AG08395 (cell line): ENCODE results near the gene PRSS3.
"Not testable (repeated sequence)": the region's sequence is repeated elsewhere in the genome, so short reads cannot be mapped to it uniquely, and the experiment has no call there.

Experiments used
- DNase-seq: peaks from one replicate; pipeline ENCODE4 v3.0.0; 2012; ENCODE audit warnings: mixed read lengths, low spot score

PRSS3 gene

GRCh38 chr9:33786681-33787080 lies 8.7 kb upstream of the PRSS3 start:
- DNase-seq: no peak

GRCh38 chr9:33787839-33788238 lies 7.5 kb upstream of the PRSS3 start:
- no peak for DNase-seq

DNA sequence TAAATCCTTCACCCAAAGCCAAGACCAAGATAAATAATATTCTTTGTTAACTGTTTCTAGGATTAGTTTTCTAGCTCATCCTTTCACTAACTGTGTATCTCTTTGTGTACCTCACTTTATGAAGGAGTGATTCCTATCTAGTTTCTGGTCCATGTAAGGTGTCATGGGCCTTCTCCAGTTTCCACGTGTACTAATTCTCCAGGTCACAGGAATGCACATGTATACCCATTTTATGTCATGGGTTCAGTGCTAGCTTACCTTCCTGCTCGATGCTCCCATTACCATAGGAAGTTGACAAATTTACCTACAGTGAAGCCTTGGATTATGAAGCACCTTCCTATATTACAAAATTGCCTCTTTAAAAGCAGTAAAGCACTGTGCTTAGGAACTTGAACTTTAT lies 5.9 kb upstream of the PRSS3 start:
- not testable (repeated sequence) for DNase-seq

GRCh38 chr9:33791117-33791516 lies 4.2 kb upstream of the PRSS3 start:
- DNase-seq: no peak

GRCh38 chr9:33793496-33793895 lies 1.9 kb upstream of the PRSS3 start:
- not testable (repeated sequence) for DNase-seq

DNA sequence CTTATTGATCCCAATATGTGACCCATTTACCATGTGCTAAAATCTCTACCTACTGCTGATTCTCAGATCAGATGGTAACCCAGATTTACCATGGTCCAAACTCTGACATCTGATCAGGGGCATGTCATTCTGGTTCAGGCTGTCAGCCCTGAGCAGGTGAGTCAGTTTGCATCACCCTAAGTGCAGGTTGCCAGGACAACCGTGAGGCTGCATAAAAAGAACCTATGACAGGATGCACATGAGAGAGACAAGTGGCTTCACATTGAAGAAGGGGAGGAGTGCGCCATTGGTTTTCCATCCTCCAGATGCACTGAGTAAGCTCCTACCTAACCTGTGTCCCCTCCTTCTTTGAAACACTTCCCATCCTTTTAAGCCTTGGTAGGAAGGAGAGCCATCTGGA lies 801 bp upstream of the PRSS3 start:
- no peak for DNase-seq

GRCh38 chr9:33795819-33796218 lies 458 bp downstream of the PRSS3 start:
- no peak for DNase-seq

DNA sequence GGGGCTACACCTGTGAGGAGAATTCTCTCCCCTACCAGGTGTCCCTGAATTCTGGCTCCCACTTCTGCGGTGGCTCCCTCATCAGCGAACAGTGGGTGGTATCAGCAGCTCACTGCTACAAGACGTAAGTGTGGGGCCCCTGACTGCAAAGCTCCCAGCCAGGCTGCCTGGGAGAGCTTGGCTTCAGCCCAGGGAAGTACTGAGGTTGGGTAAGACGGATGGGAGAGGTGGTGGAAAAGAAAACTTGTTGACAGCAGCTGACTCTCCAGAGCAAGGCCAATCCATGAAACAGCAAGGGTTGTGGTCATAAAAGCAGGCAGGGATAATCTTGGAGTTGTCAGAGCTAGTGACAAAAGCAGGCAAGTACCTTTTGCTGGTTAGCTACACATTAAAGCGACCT lies 1.3 kb downstream of the PRSS3 start:
- not testable (repeated sequence) for DNase-seq

DNA sequence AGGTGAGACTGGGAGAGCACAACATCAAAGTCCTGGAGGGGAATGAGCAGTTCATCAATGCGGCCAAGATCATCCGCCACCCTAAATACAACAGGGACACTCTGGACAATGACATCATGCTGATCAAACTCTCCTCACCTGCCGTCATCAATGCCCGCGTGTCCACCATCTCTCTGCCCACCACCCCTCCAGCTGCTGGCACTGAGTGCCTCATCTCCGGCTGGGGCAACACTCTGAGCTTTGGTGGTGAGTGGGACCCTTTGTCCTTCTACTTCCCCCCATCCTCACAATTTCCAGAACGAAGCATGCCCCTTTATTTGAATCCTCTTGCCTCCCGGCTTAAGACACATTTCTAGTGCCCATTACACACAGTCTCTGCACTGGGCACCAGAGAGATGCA lies 2.5 kb downstream of the PRSS3 start:
- no peak for DNase-seq

DNA sequence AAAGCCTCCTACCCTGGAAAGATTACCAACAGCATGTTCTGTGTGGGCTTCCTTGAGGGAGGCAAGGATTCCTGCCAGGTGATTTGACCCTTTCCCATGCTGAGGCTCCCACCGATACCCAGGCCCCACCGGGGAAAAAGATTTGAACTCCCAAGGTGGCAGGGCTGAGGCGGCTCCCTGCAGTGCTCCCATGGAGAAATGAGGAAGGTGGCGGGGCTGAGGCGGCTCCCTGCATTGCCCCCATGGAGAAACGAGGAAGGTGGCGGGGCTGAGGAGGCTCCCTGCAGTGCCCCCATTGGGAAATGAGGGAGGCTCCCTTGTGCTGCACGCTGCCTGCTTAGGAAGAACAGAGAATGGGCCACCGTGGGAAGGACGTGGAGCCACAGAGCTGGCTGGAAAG lies 3.2 kb downstream of the PRSS3 start:
- DNase-seq: no peak

DNA sequence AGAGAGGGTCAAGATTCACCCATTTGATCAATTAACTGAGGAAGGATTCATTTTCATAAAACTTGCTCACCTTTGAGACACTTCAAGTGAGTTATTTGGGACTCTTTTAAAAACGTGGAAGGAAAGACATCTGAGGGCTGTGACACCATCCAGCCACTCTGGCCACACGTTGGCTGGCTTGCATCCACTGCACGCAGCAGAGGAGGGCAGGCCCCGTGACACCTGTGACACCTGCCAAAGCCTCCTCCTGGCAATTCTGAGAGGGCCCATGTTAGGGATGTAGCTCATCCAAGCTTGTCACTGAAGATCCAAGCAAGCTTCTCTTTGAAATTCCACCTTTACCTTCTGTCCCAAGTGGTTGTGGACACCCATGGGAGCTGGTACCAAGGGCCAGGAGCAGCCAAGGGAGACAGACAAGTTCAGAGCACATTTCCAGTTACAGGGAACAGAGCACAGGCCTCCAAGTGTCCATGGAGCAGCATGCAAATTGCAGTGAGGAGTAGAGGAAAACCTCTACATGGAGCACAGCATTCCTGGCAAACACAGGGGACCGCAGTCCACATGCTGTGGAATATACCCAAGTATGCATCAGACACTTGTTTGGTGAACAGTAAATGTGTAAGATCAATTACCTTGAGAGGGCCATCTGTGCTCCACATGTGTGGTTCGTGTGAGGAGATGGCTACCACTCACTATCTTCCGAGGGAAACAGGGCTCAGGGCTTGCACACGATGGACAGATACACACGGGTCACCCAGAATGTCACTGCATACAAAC lies 4.8 kb downstream of the PRSS3 start:
- DNase-seq: peak; percentile 8

- no peak for DNase-seq
Observed at GRCh38 chr9:33800886-33801285, 5.5 kb downstream of the PRSS3 start.

- DNase-seq: not testable (repeated sequence)
Observed at GRCh38 chr9:33801943-33802500, 6.7 kb downstream of the PRSS3 start.

- DNase-seq: not testable (repeated sequence)
Observed at GRCh38 chr9:33804196-33804595, 8.8 kb downstream of the PRSS3 start.

- DNase-seq: not testable (repeated sequence)
Observed at GRCh38 chr9:33807156-33807555, 11.8 kb downstream of the PRSS3 start.

DNA sequence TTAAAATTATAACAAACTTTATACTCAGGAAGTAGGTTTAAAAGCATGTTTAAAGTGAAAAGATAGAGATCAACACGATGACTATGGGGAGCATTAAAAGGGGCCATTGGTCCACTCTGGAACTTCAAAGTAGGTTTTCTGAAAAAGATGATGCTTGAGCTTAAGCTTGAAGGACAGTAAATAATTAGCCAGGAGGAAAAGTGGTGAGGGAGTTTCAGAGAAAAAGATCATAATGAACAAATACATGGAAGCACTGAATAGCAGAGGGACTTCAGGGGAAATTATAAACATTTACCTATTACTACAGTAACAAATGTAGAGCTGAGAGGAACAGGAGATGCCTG lies 13.6 kb downstream of the PRSS3 start:
- DNase-seq: not testable (repeated sequence)

GRCh38 chr9:33809506-33809905 lies 14.1 kb downstream of the PRSS3 start:
- DNase-seq: no peak

DNA sequence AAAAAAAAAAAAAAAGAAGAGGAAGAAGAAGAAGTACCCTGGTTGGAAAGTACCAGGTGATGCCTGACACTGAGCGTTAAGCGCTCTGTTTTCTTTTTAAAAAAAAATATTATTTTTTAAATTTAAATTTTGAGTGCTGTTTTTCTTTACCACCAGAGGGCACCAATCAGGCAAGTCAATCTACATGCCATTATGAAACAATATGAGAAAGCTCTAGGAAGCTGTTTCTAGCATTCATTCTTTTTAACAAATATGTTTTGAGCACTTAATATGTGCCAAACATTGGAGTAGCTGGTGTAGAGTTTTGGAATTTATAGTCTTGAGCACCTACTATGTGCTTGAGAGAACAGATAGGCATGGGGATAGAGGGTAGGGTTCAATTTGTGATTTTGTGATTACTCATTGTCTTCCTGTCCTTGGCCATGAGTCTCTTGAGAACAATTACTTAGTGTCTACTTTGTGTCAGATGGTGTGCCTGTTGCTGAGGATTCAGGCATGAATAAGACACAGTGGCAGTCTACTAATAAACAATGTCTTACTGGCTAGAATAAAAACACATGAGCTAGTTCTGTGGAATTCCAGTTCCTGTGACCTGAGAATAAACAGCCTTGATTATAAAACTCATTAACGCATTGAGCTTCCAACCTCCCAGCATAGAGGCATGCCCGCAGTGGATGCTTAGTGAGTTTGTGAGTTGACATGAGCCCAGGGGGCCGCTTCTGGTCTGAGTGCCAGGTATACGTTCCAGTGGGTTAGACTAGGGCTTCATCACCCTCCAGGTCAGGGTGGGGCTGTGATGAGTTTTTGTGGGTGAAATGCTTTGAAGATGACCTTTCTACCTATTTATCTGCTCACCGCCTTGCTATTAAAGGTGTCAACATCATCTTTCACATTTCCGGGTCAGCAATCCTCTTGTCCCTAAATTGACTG lies 18.6 kb downstream of the PRSS3 start:
- DNase-seq: peak; percentile 72

- DNase-seq: no peak
Observed at GRCh38 chr9:33815781-33816180, 20.4 kb downstream of the PRSS3 start.

- peak; percentile 99 for DNase-seq
Observed at GRCh38 chr9:33816327-33817252, 21.2 kb downstream of the PRSS3 start, which contains the start of gene UBE2R2. TSS of gene UBE2R2 (plus strand) at chr9:33817160. CDS start at chr9:33817758, 598 bp downstream.

DNA sequence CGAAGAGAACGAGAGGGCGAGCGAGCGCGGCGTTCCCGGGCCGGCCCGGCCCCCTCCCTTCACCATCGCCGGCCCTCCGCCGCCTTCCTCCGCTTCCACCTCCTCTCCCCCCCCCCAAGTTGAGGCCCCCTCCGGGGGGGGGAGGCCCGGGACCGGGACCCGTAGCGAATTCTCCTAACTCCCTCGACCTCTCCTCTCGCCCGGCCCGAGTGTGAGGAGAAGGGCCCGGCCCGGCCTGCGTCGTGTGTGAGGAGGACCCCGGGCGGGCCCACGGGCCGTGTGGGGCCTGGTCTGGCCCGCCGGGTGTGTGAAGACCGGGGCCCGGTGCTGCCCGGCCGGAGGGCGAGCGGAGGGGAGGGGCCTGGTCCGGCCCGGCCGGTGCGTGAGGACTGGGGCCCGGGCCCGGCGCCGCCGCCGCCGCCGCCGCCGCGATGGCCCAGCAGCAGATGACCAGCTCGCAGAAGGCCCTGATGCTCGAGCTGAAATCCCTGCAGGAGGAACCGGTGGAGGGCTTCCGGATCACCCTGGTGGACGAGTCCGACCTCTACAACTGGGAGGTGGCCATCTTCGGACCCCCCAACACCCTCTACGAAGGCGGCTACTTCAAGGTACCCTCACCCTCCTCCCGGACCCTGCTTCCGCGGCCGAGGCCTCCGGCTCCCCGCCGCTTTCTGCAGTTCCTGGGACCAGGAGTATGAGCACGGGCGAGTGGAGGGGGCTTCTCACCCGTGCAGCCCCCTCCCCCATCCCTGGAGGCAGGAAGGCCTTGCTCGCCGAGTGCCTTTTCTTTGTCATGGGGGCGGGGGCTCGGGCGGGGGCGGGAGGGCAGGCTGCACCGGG lies 22.2 kb downstream of the PRSS3 start:
- DNase-seq: peak; percentile 59
